ENCODE results near the gene SSMEM1.

SSMEM1 gene

GRCh38 chr7:130216750-130217149 is 9.1 kb downstream of the SSMEM1 start:
- DNase-seq, result no peak
- no peak overlapping the region for H2BK120ac ChIP-seq (ENCODE audit: insufficient read depth, low read length, poor library complexity)
- no peak overlapping the region for H3K9ac ChIP-seq (ENCODE audit: low read length)
- H3K4me1 ChIP-seq (ENCODE audit: control insufficient read depth in 1 of 2, insufficient read depth in 2 of 2, low read length in 2 of 2), result peaks cover 0 to 5% of the 10 kb centered on the region in 2 experiments
- no peaks in the 10 kb centered on the region for H3K9me3 ChIP-seq (ENCODE audit: insufficient read depth, low read depth, low read length)
- H3K4me2 ChIP-seq (ENCODE audit: low read length), result no peak overlapping the region
- no peak overlapping the region for H4K91ac ChIP-seq (ENCODE audit: low read depth, low read length)
- no peaks in the 10 kb centered on the region for H3K36me3 ChIP-seq (ENCODE audit: control insufficient read depth in 1 of 2, insufficient read depth in 2 of 2, low read length in 2 of 2)
- no peak overlapping the region for H3K18ac ChIP-seq (ENCODE audit: low read length)
- no peak overlapping the region for H2AK5ac ChIP-seq (ENCODE audit: low read length)
- H4K12ac ChIP-seq (ENCODE audit: low read depth, low read length), result no peak overlapping the region
- H3K79me1 ChIP-seq (ENCODE audit: low read length), result no peaks in the 10 kb centered on the region
- H3K14ac ChIP-seq (ENCODE audit: low read length), result no peak overlapping the region
- no CpG with 5 or more reads among the region's 1 CpG for WGBS (ENCODE audit: extremely low coverage, insufficient coverage, insufficient read length)
- H3K27ac ChIP-seq (ENCODE audit: low read depth, low read length), result no peak overlapping the region
- no peak overlapping the region for H2BK5ac ChIP-seq (ENCODE audit: low read depth, low read length, poor library complexity)
- H2AFZ ChIP-seq (ENCODE audit: insufficient read depth, low read length, poor library complexity), result no peak overlapping the region
- no peak overlapping the region for H4K8ac ChIP-seq (ENCODE audit: low read depth, low read length)
- H2BK12ac ChIP-seq (ENCODE audit: low read length), result no peak overlapping the region
- no peak overlapping the region for H3K4ac ChIP-seq (ENCODE audit: low read depth, low read length)
- H3K23ac ChIP-seq (ENCODE audit: low read length), result no peak overlapping the region
- H3K79me2 ChIP-seq (ENCODE audit: control insufficient read depth, insufficient read depth, low read length, poor library complexity), result no peaks in the 10 kb centered on the region
- H3K27me3 ChIP-seq (ENCODE audit: insufficient read depth, low read length), result no peaks in the 10 kb centered on the region
- no peak overlapping the region for H3K4me3 ChIP-seq (ENCODE audit: low read depth, low read length)

- H2AK5ac ChIP-seq (ENCODE audit: low read length), result no peak overlapping the region
- no peak overlapping the region for H3K27ac ChIP-seq (ENCODE audit: low read depth, low read length)
Measured at GRCh38 chr7:130218806-130219620, 11.4 kb downstream of the SSMEM1 start.

GRCh38 chr7:130219871-130220270 is 12.2 kb downstream of the SSMEM1 start:
- Histone ChIP-seq H4K91ac (ENCODE audit: low read depth, low read length) (no peak overlapping the region), H3K18ac (ENCODE audit: low read length) (no peak overlapping the region), H3K4me3 (ENCODE audit: low read depth, low read length) (no peak overlapping the region), H3K9ac (ENCODE audit: low read length) (no peak overlapping the region), H3K4ac (ENCODE audit: low read depth, low read length) (no peak overlapping the region), H2AK5ac (ENCODE audit: low read length) (no peak overlapping the region), H4K12ac (ENCODE audit: low read depth, low read length) (no peak overlapping the region), H3K4me2 (ENCODE audit: low read length) (no peak overlapping the region), H2BK120ac (ENCODE audit: insufficient read depth, low read length, poor library complexity) (no peak overlapping the region), H3K9me3 (ENCODE audit: insufficient read depth, low read depth, low read length) (no peaks in the 10 kb centered on the region), H3K79me2 (ENCODE audit: control insufficient read depth, insufficient read depth, low read length, poor library complexity) (no peaks in the 10 kb centered on the region), H3K79me1 (ENCODE audit: low read length) (no peaks in the 10 kb centered on the region), H2BK5ac (ENCODE audit: low read depth, low read length, poor library complexity) (no peak overlapping the region), H2AFZ (ENCODE audit: insufficient read depth, low read length, poor library complexity) (no peak overlapping the region), H3K27ac (ENCODE audit: low read depth, low read length) (peak overlapping the region; percentile 14), H3K36me3 (ENCODE audit: control insufficient read depth in 1 of 2, insufficient read depth in 2 of 2, low read length in 2 of 2) (no peaks in the 10 kb centered on the region), H3K4me1 (ENCODE audit: control insufficient read depth in 1 of 2, insufficient read depth in 2 of 2, low read length in 2 of 2) (peaks cover 0 to 5% of the 10 kb centered on the region in 2 experiments), H4K8ac (ENCODE audit: low read depth, low read length) (no peak overlapping the region), H2BK12ac (ENCODE audit: low read length) (no peak overlapping the region), H3K23ac (ENCODE audit: low read length) (no peak overlapping the region), H3K14ac (ENCODE audit: low read length) (no peak overlapping the region), H3K27me3 (ENCODE audit: insufficient read depth, low read length) (no peaks in the 10 kb centered on the region)
- no CpG with 5 or more reads among the region's 9 CpGs for WGBS (ENCODE audit: extremely low coverage, insufficient coverage, insufficient read length)
- DNase-seq, result peak in 1 of 2 donors; percentile 61

More at GRCh38 chr7:130218806-130219620, 11.4 kb downstream of the SSMEM1 start:
- no peak overlapping the region for H3K9ac ChIP-seq (ENCODE audit: low read length)
- no peak overlapping the region for H4K8ac ChIP-seq (ENCODE audit: low read depth, low read length)
- no peak for DNase-seq
- H2BK5ac ChIP-seq (ENCODE audit: low read depth, low read length, poor library complexity), result no peak overlapping the region
- H3K4me1 ChIP-seq (ENCODE audit: control insufficient read depth in 1 of 2, insufficient read depth in 2 of 2, low read length in 2 of 2), result peaks cover 0 to 5% of the 10 kb centered on the region in 2 experiments
- H3K79me1 ChIP-seq (ENCODE audit: low read length), result no peaks in the 10 kb centered on the region
- no peak overlapping the region for H3K23ac ChIP-seq (ENCODE audit: low read length)
- no peak overlapping the region for H3K4ac ChIP-seq (ENCODE audit: low read depth, low read length)
- peak overlapping the region; percentile 8 for H4K91ac ChIP-seq (ENCODE audit: low read depth, low read length)
- H2BK12ac ChIP-seq (ENCODE audit: low read length), result no peak overlapping the region
- H3K79me2 ChIP-seq (ENCODE audit: control insufficient read depth, insufficient read depth, low read length, poor library complexity), result no peaks in the 10 kb centered on the region
- no peak overlapping the region for H2AFZ ChIP-seq (ENCODE audit: insufficient read depth, low read length, poor library complexity)
- H3K4me3 ChIP-seq (ENCODE audit: low read depth, low read length), result no peak overlapping the region
- H3K27me3 ChIP-seq (ENCODE audit: insufficient read depth, low read length), result no peaks in the 10 kb centered on the region
- no peaks in the 10 kb centered on the region for H3K36me3 ChIP-seq (ENCODE audit: control insufficient read depth in 1 of 2, insufficient read depth in 2 of 2, low read length in 2 of 2)
- H3K18ac ChIP-seq (ENCODE audit: low read length), result no peak overlapping the region
- no peaks in the 10 kb centered on the region for H3K9me3 ChIP-seq (ENCODE audit: insufficient read depth, low read depth, low read length)
- no peak overlapping the region for H3K4me2 ChIP-seq (ENCODE audit: low read length)
- H3K14ac ChIP-seq (ENCODE audit: low read length), result no peak overlapping the region
- H2BK120ac ChIP-seq (ENCODE audit: insufficient read depth, low read length, poor library complexity), result no peak overlapping the region
- H4K12ac ChIP-seq (ENCODE audit: low read depth, low read length), result no peak overlapping the region
- no CpG with 5 or more reads among the region's 5 CpGs for WGBS (ENCODE audit: extremely low coverage, insufficient coverage, insufficient read length)

- H3K27me3 ChIP-seq (ENCODE audit: insufficient read depth, low read length), result no peaks in the 10 kb centered on the region
- WGBS (ENCODE audit: extremely low coverage, insufficient coverage, insufficient read length), result no CpG with 5 or more reads among the region's 4 CpGs
- H3K79me2 ChIP-seq (ENCODE audit: control insufficient read depth, insufficient read depth, low read length, poor library complexity), result no peaks in the 10 kb centered on the region
- H4K8ac ChIP-seq (ENCODE audit: low read depth, low read length), result no peak overlapping the region
- no peak overlapping the region for H3K23ac ChIP-seq (ENCODE audit: low read length)
- H2BK12ac ChIP-seq (ENCODE audit: low read length), result no peak overlapping the region
- H3K36me3 ChIP-seq (ENCODE audit: control insufficient read depth in 1 of 2, insufficient read depth in 2 of 2, low read length in 2 of 2), result no peaks in the 10 kb centered on the region
- H3K4me3 ChIP-seq (ENCODE audit: low read depth, low read length), result no peak overlapping the region
- H4K91ac ChIP-seq (ENCODE audit: low read depth, low read length), result no peak overlapping the region
- H4K12ac ChIP-seq (ENCODE audit: low read depth, low read length), result no peak overlapping the region
- no peak overlapping the region for H3K9ac ChIP-seq (ENCODE audit: low read length)
- H3K4me1 ChIP-seq (ENCODE audit: control insufficient read depth in 1 of 2, insufficient read depth in 2 of 2, low read length in 2 of 2), result peaks cover 0 to 5% of the 10 kb centered on the region in 2 experiments
- no peak overlapping the region for H3K14ac ChIP-seq (ENCODE audit: low read length)
- H2BK120ac ChIP-seq (ENCODE audit: insufficient read depth, low read length, poor library complexity), result no peak overlapping the region
- H3K27ac ChIP-seq (ENCODE audit: low read depth, low read length), result no peak overlapping the region
- peaks cover 3% of the 10 kb centered on the region for H3K9me3 ChIP-seq (ENCODE audit: insufficient read depth, low read depth, low read length)
- H2AK5ac ChIP-seq (ENCODE audit: low read length), result no peak overlapping the region
- H3K4ac ChIP-seq (ENCODE audit: low read depth, low read length), result no peak overlapping the region
- no peak for DNase-seq
- no peaks in the 10 kb centered on the region for H3K79me1 ChIP-seq (ENCODE audit: low read length)
- no peak overlapping the region for H3K18ac ChIP-seq (ENCODE audit: low read length)
- H2AFZ ChIP-seq (ENCODE audit: insufficient read depth, low read length, poor library complexity), result no peak overlapping the region
- no peak overlapping the region for H2BK5ac ChIP-seq (ENCODE audit: low read depth, low read length, poor library complexity)
- no peak overlapping the region for H3K4me2 ChIP-seq (ENCODE audit: low read length)
Measured at GRCh38 chr7:130221746-130222145, 14.1 kb downstream of the SSMEM1 start.

Data from trophoblast cell (in vitro differentiated cells and primary cell).